Sciatic nerve (tissue), 2 donors: Measurements from ENCODE around the gene POLR2J. TPM values are rescaled to one million over a fixed set of nuclear protein-coding genes. Genes with fewer than 3 reads are reported as not detected.
"Not testable (repeated sequence)": the region's sequence is repeated elsewhere in the genome, so short reads cannot be mapped to it uniquely, and the experiment has no call there.

Experiments
- ATAC-seq: fragments of 200-7000 bp; cut with Tn5 transposase; one replicate; pipeline ENCODE4 v1.9.1; 2020; ENCODE audit warnings: mild to moderate bottlenecking, moderate library complexity
- DNase-seq: peaks from one replicate; pipeline ENCODE4 v3.0.0-alpha.2; 2020; ENCODE audit warnings: low spot score
- intact Hi-C: fragments of 100-400 bp; cut with DNase I; formaldehyde crosslinking; loops from one replicate; pipeline ENCODE4 v1.14.2; 2022
- total RNA-seq: library from RNA; stranded (reverse); fragmentation: NEBNext Ultra II Directional; extraction: Animal tissue kit (Norgen Biotek cat#: 25700); gene quantifications from one replicate; pipeline ENCODE4 v1.2.1, GENCODE V29; 2021
- donor health status: DM: no; HTN: no; CAD: no.
- donor health status: DM: no; HTN: no; CAD: no.

The POLR2J gene
- total RNA-seq, 1 donor from 2014 or later: 31.6 TPM

- ATAC-seq (no peak), DNase-seq (peak; percentile 49)
- intact Hi-C loops: no loop called here
Observed at GRCh38 chr7:102469972-102470825, 8.5 kb downstream of the POLR2J start.

GRCh38 chr7:102469351-102469971 lies 9.3 kb downstream of the POLR2J start:
- DNase-seq (peak; percentile 49), ATAC-seq (no peak)
- intact Hi-C loops: no loop called here

DNA sequence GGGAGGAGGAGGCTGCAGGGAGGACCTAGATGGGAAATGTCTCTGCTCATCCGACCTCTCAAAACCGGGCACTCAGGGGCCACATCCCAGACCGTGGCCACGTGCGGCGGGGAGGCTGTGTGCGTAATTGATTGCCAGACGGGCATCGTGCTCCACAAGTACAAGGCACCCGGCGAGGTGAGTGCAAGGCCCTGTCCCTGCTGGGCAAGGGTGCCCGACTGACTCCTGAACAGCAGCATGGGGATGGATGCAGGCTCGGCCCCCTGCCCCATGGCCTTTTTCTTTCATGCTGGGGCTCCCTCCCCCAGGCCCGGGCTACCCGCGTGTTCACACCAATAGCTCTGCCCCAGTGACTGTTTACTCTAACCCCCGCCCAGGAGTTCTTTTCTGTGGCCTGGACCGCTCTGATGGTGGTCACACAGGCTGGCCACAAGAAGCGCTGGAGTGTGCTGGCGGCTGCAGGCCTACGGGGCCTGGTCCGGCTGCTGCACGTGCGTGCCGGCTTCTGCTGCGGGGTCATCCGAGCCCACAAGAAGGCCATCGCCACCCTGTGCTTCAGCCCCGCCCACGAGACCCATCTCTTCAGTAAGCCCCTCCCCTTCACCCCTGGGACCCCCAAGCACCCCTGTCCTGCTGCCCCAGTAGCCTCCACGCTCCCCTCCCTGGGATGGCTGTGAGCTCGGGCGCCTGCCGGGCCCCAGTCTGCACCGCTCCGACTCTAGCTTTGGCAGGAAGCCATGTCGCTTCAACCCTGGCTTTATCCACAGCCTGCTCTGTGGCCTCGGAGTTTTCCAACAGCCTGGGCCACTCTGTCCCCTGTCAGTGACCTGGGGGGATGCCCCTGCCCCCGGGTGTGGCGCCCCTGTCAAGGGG lies 10.0 kb downstream of the POLR2J start:
- intact Hi-C loops: no loop called here
- DNase-seq: peak; percentile 56

GRCh38 chr7:102467581-102468477 lies 10.9 kb downstream of the POLR2J start:
- peak; percentile 55 for DNase-seq
- ATAC-seq: no peak
- intact Hi-C loops: no loop called here

More for the DNA sequence above, 10.0 kb downstream of the POLR2J start:
- no peak for ATAC-seq

DNA sequence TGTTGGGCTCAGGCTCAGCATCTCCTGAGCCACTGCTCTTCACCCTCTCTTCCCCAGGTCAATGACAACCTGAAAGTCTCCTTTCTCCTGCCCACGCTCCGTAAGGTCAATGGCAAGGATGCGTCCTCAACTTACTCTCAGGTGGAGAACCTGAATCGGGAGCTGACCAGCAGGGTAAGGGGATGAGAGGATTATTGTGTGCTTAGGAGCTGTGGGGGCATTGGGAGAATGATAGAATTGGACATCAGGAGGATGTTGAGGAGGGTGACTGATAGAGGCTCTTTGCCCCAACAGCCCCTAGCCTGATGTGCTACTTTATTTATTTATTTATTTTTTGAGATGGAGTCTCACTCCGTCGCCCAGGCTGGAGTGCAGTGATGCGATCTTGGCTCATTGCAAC lies 12.6 kb downstream of the POLR2J start:
- DNase-seq: no peak
- intact Hi-C loops: no loop called here

GRCh38 chr7:102464577-102465280 lies 14.0 kb downstream of the POLR2J start, which contains the start of the genes ALKBH4 and LRWD1:
Gene ALKBH4, minus strand, starts transcription at chr7:102464863. Its CDS starts 27 bp downstream, at chr7:102464836.
Gene LRWD1, plus strand, starts transcription at chr7:102464984. Its CDS starts 97 bp downstream, at chr7:102465081.
- DNase-seq (peak; percentile 96), ATAC-seq (peak; percentile 96)
- intact Hi-C loops: no loop called here

More for the DNA sequence above, 12.6 kb downstream of the POLR2J start:
- no peak for ATAC-seq

GRCh38 chr7:102463841-102464576 lies 14.7 kb downstream of the POLR2J start:
- intact Hi-C loops: no loop called here
- DNase-seq (no peak), ATAC-seq (peak; percentile 2)

- intact Hi-C loops: no loop called here
- ATAC-seq (no peak), DNase-seq (no peak)
Observed at GRCh38 chr7:102460467-102460866, 18.3 kb downstream of the POLR2J start.

DNA sequence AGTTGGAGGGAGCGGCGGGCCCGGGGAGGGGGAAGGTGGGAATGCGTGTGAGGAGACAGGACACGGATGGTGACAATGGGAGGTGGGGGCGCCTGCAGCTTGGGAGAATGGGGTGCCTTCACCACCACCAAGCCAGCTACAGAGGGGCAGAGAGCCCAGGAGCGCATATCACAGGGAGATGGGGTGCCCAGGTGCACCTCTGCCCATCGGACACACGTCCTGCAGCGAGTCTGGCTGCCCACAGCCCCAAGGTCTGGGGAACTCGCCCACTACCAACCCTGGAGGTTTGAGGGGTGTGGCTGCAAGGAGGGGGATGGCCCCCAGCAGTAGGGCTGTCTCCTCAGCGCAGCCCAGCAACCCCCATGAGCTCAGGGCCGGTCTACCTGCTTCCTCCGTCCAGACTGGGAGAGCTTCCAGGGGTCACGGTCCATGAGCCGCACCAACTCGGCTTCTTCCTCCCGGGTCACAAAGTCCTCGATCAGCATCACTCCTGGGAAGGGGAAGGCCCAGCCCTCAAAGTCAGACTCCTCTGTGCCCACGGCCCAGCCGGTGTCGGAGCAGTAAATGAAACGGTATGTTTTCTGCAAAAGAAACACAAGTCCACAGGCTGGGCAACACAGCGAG lies 19.4 kb downstream of the POLR2J start:
- no peak for ATAC-seq
- DNase-seq: no peak
- intact Hi-C loops: no loop called here

DNA sequence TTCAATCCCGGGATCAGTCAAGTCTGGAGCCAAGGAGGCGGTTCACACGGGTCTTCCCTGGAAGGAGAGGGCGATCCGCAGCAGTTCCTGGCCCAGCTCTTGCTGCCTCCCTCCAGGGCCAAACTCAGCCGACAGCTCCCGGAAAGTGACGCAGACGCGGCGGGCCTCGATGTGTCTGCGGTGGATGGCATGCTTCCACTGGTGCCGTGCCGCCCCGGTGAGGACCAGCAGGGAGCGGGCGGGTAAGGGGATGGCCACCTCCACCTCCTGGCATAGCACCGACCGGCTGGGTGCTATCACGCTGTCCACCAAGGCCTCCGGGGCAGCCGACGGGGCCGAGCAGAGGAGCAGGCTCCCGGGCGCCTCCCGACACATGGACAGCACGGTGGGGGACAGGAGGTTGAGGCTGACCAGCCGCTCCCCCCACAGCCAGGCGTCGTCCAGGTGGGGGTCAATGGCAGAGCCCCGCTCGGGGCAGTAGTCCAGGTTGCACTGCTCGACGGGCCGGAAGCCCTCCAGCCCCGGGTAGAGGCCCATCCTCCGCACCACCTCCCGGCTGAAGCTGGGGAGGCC lies 21.3 kb downstream of the POLR2J start:
- DNase-seq (no peak), ATAC-seq (no peak)
- intact Hi-C loops: no loop called here

DNA sequence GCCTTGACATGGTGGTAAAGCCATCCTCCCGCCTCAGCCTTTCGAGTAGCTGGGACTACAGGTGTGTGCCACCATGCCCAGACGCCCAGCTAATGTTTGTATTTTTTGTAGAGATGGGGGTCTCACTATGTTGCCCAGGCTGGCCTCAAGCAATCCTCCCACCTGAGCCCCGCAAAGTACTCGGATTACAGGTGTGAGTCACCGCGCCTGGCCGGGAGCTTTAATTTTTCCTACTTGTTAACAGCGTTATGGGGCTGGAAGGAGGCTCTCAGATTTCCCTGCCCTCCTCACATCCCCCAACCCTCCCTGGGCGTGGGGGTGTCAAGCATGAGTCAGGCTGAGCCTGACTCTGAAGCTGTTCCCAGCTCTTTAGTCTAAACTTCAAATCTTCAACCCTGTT lies 22.4 kb downstream of the POLR2J start:
- DNase-seq: no peak
- intact Hi-C loops: no loop called here
- no peak for ATAC-seq

DNA sequence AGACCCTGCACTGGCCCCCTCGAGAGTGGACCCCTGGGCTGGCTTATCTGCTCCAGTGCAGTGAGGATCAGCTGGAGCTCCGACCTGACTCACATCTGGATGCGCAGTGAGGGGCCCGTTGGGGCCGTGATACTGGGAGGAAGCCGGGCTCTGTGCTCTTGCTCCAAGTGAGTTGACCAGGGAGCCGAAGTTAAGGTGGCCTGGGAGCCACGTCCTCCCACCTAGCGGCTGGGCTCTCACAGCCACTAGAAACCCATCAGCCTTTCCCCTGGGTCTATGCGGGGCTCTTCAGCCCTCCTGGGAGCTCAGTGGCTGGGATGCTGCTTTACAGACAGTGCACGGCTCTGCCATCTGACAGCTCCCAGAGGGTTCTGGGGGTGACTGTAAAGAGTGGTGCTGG lies 23.1 kb downstream of the POLR2J start:
- no peak for DNase-seq
- intact Hi-C loops: no loop called here
- ATAC-seq: no peak

- intact Hi-C loops: not testable (repeated sequence)
Observed at GRCh38 chr7:102454932-102455331, 23.8 kb downstream of the POLR2J start.

GRCh38 chr7:102454468-102454867 lies 24.3 kb downstream of the POLR2J start:
- ATAC-seq (no peak), DNase-seq (no peak)
- intact Hi-C loops: no loop called here

More at GRCh38 chr7:102454932-102455331, 23.8 kb downstream of the POLR2J start:
- DNase-seq, ATAC-seq: not testable (repeated sequence)

GRCh38 chr7:102453319-102453718 lies 25.4 kb downstream of the POLR2J start:
- ATAC-seq (no peak), DNase-seq (no peak)
- intact Hi-C loops: no loop called here

GRCh38 chr7:102452451-102452850 lies 26.3 kb downstream of the POLR2J start:
- ATAC-seq (no peak), DNase-seq (no peak)
- intact Hi-C loops: no loop called here
